Activated CD8-positive, alpha-beta memory T cell treated with anti-CD3 and anti-CD28 coated beads for 4 hours (primary cell): Measurements from ENCODE around the gene CPA1.

ENCODE experiments used
- DNase-seq, 2 donors: peaks; one replicate each; pipeline ENCODE4 v3.0.0-alpha.2; 2020; ENCODE audit warnings: low read depth in 2 of 2

CPA1 gene

DNA sequence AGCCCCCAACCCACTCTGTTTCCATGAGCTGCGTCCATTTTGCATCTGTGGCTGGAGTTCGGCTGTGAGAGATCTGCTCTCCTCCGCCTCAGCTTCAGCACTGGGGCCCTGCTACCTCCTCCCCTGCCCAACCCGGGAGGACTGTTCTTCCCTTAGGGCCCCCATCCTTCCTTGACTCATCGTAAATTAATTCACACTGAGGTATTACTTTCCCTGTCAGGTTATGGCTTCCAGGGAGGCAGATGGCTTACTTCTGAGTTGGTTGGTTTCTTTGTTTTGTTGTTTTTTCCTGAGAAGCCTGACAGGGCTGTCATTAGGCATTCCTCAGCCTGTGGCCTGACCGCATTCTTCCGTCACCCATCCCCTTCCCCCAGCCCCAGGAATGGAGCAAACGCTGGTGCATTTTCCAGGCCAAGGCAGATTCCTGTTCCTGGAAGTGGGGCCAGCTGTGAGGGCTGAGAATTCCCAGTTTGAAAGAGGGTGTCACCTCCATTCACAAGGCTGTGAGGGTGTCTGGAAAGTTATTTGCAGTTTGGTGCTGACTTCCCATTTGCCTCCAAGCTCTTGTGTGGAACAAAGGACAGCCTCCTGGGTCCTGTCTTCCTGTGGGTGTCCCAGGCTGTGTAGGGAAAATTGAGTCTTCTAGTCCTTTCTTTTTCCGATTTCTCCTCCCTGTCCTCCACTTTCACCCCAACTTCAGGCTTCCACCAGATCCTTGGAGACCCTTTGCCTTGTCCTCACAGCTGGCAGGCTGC lies 24.0 kb upstream of the CPA1 start:
- DNase-seq, result no peak

- DNase-seq, result no peak
These were observed 23.2 kb upstream of the CPA1 start for GRCh38 chr7:130356876-130357611.

DNA sequence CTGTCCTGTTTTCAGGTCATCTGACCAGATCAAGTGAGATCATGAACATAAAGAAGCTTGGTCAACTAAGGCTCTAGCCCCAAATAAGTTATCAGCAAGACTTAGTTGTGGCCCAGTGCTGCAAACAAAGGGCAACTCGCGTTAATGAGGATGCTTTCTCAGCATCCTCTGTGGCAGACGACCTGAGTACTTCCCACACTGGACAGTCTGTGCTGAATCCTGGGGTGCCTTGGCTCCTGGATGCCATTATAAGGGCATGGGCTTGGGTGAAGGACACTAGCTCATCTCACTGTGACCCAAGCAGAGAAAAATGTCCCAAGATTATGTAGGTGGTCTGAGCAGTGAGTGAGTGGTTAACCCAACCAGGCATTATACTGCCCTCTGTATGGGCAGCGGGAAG lies 21.8 kb upstream of the CPA1 start:
- no peak for DNase-seq

- no peak for DNase-seq
These were observed 20.9 kb upstream of the CPA1 start for GRCh38 chr7:130359276-130359857.

GRCh38 chr7:130360518-130360917 lies 19.8 kb upstream of the CPA1 start:
- DNase-seq, result no peak

DNA sequence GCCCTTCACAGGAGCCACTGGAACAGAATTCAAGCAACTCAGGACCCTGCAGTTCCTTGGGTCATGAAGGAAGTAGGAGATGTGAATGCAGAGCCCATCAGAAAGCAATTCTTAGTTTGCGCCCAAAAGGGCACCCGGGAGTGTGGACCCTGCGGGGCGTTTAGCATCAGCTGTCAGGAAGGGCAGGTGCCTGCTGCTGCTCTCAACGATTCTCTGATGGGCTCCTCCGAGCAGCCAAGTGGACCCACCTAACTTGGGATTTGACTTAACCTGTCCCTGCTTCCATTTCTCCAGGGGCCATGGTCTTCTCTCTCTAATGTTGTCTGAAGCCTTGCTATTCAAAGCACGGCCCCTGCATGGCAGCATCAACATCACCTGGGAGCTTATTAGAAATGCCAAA lies 18.6 kb upstream of the CPA1 start:
- DNase-seq, result no peak

DNA sequence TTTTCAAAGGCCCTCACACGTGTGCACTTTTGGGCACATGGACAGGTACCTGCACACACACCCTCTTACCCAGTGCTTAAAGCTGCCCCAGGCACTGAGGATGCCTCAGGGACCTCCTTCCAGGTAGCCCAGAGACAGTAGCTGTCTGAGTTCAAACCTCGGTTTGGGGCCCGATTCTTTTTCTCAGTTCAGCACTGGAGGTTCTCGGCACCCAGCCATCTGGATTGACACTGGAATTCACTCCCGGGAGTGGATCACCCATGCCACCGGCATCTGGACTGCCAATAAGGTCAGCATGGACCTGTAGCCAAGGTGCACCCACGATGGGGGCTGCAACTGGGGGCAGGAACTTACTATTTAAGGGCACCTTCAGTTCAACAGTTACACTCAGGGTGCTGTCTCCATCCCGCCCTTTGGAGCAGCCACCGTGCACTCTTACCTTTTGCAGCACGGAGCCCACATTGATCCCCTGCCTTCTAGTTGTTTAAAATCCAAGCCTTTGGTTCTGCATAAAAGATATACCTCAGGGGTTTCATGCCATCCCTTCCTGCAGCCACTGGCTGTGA lies 18.0 kb upstream of the CPA1 start:
- no peak for DNase-seq

- DNase-seq, result no peak
These were observed 17.1 kb upstream of the CPA1 start for GRCh38 chr7:130363026-130363847.

DNA sequence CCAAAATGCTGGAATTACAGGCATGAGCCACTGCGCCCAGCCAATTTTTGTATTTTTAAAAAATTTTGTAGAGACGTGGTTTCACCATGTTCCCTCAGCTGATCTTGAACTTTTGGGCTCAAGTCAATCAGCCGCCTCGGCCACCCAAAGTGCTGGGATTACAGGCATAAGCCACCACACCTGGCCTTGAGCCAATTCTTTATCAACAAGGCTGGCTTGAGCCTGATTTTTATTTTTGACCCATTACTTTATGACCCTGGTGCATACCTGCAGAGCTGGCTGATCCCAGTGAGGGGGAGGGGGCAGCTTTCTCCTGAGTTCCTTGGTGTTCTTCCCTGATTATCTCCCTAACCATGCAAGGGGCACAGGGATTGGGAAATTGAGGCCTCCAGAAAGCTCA lies 15.8 kb upstream of the CPA1 start:
- no peak for DNase-seq

DNA sequence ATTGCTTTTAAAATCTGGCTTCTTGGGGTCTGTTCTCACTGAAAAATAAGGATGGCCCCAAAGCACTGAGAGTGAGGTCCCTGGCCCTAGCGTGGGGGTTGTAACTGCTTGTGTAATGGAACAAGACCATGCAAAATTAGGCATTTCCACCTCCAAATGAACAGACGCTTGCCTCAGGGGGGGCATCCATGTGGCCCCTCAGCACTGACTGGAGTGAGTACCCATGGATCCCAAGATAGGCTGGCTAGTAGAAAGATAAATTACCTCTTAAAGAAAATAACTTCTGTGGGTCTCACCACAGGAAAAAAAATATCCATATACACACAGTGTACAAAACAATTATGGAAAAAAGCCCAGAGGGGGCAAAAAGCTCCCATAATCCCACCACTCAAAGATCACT lies 15.2 kb upstream of the CPA1 start:
- no peak for DNase-seq

DNA sequence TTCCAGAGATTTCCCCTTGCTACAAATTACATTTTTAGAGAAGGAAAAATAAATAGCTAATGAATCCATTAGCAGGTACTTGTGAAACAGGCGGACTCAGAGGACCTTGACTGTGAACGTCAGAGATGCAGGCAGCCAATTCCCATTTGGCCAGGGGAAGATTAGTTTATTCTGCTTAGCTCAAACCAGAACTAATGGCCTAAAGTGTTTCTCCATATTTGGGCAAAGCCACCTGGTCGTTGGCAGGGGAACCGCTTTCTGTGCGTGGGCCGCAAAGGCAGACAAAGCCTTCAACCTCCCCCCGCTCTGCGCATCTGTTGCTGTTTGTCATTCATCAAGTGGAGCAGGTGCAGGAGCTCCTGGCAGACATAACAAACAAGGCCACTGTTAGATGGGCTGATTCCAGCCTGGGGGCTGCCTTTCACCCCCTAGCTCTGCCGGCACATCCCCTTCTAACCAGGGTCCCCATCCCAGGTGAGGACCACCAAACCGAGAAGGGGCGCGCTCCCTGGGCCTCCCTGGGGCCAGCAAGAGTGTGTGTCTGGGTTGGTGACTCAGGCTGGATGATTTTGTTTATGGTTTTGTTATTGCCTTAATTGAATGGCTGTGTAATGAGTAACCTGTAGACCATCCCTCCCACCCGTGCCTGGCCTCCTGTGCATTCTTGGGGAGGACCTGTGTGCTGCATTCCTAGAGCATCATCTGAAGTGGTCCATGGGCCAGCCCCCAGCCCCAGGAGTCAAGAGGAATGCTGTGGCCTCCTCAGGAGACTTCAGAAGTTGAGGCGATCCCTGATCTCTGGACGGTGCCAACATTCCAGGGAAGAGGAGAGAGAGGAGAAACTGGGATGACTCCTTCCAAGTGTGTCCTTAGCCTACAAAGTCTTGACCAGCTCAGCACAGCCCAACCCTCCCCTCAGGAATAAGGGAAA lies 14.5 kb upstream of the CPA1 start:
- no peak for DNase-seq

DNA sequence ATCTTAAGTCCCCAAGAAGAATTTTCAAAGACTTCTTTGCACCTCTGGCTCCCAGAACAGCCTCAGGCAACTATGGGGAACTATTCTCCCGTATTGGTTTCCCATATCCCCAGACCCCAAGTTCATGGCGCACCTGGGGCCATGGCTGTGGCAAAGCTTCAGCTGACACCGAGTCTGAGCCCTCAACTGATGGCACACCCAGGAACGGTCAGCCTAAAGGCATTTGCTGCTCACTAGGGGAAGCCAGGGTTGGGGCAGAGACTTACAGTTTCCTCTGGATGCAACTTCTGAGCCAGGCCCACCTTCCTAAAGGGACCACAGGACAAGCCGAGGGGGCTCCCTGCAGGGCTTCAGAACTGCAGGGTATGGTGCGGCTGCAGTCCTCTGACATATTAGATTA lies 13.7 kb upstream of the CPA1 start:
- no peak for DNase-seq

GRCh38 chr7:130367088-130367755 lies 13.1 kb upstream of the CPA1 start:
- no peak for DNase-seq

- no peak for DNase-seq
These were observed 12.2 kb upstream of the CPA1 start for GRCh38 chr7:130367836-130368746.

- DNase-seq, result no peak
These were observed 11.1 kb upstream of the CPA1 start for GRCh38 chr7:130369110-130369711.

DNA sequence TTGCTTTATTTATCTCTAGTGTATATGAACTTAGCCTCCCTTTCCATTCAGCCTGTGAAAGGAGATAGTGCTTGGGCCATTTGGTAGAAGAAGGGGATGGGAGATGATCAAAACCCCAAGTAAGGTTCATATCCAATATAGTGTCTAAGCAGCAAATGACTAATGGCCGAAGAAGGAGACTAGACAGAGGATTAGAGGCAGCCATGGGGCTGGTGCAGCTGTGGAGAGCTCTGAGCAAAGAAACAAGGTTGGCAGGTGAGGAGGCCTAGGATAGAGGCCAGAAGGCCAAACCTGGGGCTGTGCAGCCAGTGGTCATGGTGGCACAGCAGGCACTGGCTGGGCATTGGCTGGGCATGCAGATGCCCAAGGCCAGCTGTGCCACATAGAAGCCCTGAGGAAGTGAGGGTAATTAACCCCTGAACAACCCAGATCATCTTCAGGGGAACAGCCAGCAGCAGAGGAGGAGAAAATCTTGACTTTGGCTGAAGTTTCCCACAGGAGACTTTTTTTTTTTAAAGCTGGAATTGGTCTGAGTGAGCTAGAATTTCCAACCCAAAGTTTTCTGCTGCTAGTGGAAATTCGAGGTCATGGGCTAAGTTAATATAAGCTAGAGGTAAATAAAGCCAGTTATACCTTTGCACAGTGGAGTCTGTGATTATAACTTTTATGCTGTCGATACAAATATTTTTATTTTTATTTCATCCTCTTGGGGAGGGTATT lies 10.3 kb upstream of the CPA1 start:
- no peak for DNase-seq

DNA sequence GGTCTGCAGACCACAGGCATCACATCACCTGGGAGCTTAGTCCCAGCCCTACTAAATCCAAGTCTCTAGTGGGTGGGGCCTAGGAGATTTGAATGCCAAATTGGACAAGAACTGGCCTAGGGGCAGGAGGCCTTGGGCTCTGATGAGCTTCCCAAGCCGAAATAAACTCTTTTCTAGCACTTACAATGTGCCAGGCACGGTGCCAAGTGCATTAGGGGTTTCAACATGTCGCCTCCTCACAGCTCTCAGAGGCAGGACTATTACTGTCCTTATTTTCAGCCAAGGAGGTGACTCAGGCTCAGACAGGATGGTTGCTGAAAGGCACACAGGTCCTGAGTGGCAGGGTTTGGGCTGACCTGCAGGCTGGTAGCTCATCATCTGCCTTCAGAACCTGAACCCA lies 9.2 kb upstream of the CPA1 start:
- no peak for DNase-seq
